HepG2 (cell line): Measurements from ENCODE around the gene CFAP69. TPM values are rescaled to one million over a fixed set of nuclear protein-coding genes. Genes with fewer than 3 reads are reported as not detected.

Source experiments
- HNRNPL ChIP-seq: fragments of 200-400 bp; formaldehyde crosslinking; IDR thresholded peaks from 2 replicates; pipeline ENCODE4 v1.6.1; 2017; ENCODE audit warnings: mild to moderate bottlenecking, low read depth, low read length
- KMT2A ChIP-seq: sonication (generic); formaldehyde crosslinking; IDR thresholded peaks from 2 replicates; pipeline ENCODE4 v1.4.0; 2020; ENCODE audit warnings: missing genetic modification reagents
- NR2F2 ChIP-seq: IDR thresholded peaks from 2 replicates; pipeline ENCODE4 v1.6.1; 2012; ENCODE audit warnings: low read depth, inconsistent platforms, borderline replicate concordance
- REPIN1 ChIP-seq: sonication (generic); formaldehyde crosslinking; IDR thresholded peaks from 2 replicates; pipeline ENCODE4 v1.8.0; 2022; ENCODE audit warnings: missing genetic modification reagents, low read depth, mild to moderate bottlenecking, borderline replicate concordance
- RFXANK ChIP-seq: IDR thresholded peaks from 2 replicates; pipeline ENCODE4 v1.6.1; 2016
- TARDBP ChIP-seq: sonication (generic); formaldehyde crosslinking; IDR thresholded peaks from 2 replicates; pipeline ENCODE4 v1.8.0; 2022; ENCODE audit warnings: mild to moderate bottlenecking, missing genetic modification reagents
- ZBTB3 ChIP-seq: sonication (generic); formaldehyde crosslinking; IDR thresholded peaks from 2 replicates; pipeline ENCODE4 v1.4.0; 2020; ENCODE audit warnings: low read depth, mild to moderate bottlenecking, moderate library complexity, missing genetic modification reagents, borderline replicate concordance
- ZFP62 ChIP-seq: sonication (generic); formaldehyde crosslinking; IDR thresholded peaks from 2 replicates; pipeline ENCODE4 v1.4.0; 2020; ENCODE audit warnings: missing genetic modification reagents
- ZNF17 ChIP-seq: sonication (generic); formaldehyde crosslinking; IDR thresholded peaks from 2 replicates; pipeline ENCODE4 v1.5.0; 2020; ENCODE audit warnings: mild to moderate bottlenecking, missing genetic modification reagents
- ZNF225 ChIP-seq: sonication (generic); formaldehyde crosslinking; IDR thresholded peaks from 2 replicates; pipeline ENCODE4 v1.4.0; 2020; ENCODE audit warnings: mild to moderate bottlenecking, missing genetic modification reagents
- ZNF232 ChIP-seq: sonication (generic); formaldehyde crosslinking; IDR thresholded peaks from 2 replicates; pipeline ENCODE4 v1.4.0; 2020; ENCODE audit warnings: missing genetic modification reagents, borderline replicate concordance
- ZNF44 ChIP-seq: sonication (generic); formaldehyde crosslinking; IDR thresholded peaks from 2 replicates; pipeline ENCODE4 v1.5.1; 2020; ENCODE audit warnings: mild to moderate bottlenecking, missing genetic modification reagents
- ZNF501 ChIP-seq: sonication (generic); formaldehyde crosslinking; IDR thresholded peaks from 2 replicates; pipeline ENCODE4 v1.5.1; 2020; ENCODE audit warnings: mild to moderate bottlenecking, moderate library complexity, missing genetic modification reagents
- ZNF558 ChIP-seq: sonication (generic); formaldehyde crosslinking; IDR thresholded peaks from 2 replicates; pipeline ENCODE4 v1.9.0; 2022; ENCODE audit warnings: mild to moderate bottlenecking, missing genetic modification reagents, borderline replicate concordance
- ZNF782 ChIP-seq: sonication (generic); formaldehyde crosslinking; IDR thresholded peaks from 2 replicates; pipeline ENCODE4 v1.4.0; 2020; ENCODE audit warnings: missing genetic modification reagents, mild to moderate bottlenecking, borderline replicate concordance
- polyA plus RNA-seq, 8 experiments: library from polyadenylated mRNA; depleted of rRNA in 3 of 8; stranded (reverse) in 7 of 8; unstranded in 1 of 8; fragments of >200 nt; fragmentation: Illumina TruSeq in 4 of 8; extraction: Trizol in 4 of 8; gene quantifications; 2 replicates each; pipeline versions ENCODE4 v1.2.1 to v1.2.3, GENCODE V29; 2011 to 2016; ENCODE audit warnings: low read depth in 4 of 8, missing spikeins in 1 of 8, mixed read lengths in 1 of 8; ENCODE audit not compliant: insufficient read depth in 1 of 8
- total RNA-seq, 5 experiments: library from RNA; depleted of rRNA; stranded (reverse); fragments of >200 nt; fragmentation: Illumina TruSeq; extraction: Trizol; gene quantifications; 2 replicates each; pipeline ENCODE4 v1.2.3, GENCODE V29; 2016; ENCODE audit warnings: low read depth in 1 of 5
- TF ChIP-seq, protein P1 (sequence below): sonication (generic); formaldehyde crosslinking; IDR thresholded peaks from 2 replicates; pipeline ENCODE4 v1.5.0; 2020; ENCODE audit warnings: mild to moderate bottlenecking, missing genetic modification reagents, borderline replicate concordance
- TF ChIP-seq, protein P2 (sequence below), 2 experiments: sonication (generic) in 1 of 2; formaldehyde crosslinking in 1 of 2; IDR thresholded peaks; 2 replicates each; pipeline versions ENCODE4 v1.4.0 to v1.6.1; 2016 to 2020; ENCODE audit warnings: borderline replicate concordance in 1 of 2, low read depth in 1 of 2, mild to moderate bottlenecking in 1 of 2, missing genetic modification reagents in 1 of 2

CFAP69 gene
- total and polyA plus RNA-seq, 2 of the 13 experiments (the other 11 are each of a cell fraction or from before 2014, with no cell fraction given), result 2.2 to 4.0 TPM

DNA sequence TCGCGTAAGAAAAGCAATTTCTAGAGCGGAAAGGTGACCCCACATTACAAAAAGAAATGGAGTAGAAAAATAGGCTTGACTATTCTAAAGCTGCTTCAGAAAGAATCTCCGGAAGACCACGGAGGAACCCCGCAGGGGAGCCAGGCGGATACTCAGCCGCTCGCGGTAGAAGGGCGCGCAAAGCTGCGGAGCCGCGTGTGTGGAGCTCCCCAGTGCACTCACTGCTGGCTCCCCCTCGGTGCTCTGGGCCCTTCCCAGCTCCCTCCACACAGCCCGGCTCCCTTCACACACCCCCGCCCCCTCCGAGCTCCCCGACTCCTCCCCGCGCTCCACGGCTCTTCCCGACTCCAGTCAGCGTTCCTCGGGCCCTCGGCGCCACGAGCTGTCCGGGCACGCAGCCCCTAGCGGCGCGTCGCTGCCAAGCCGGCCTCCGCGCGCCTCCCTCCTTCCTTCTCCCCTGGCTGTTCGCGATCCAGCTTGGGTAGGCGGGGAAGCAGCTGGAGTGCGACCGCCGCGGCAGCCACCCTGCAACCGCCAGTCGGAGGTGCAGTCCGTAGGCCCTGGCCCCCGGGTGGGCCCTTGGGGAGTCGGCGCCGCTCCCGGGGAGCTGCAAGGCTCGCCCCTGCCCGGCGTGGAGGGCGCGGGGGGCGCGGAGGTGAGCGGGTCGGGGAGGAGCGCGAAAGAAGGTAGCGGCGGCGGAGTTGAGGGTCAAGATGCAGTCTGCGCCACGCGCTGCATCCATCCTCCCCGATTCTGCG, 33.4 kb upstream of the CFAP69 start, which contains the start of gene STEAP2 (continued):
- TF ChIP-seq, protein P1, sequence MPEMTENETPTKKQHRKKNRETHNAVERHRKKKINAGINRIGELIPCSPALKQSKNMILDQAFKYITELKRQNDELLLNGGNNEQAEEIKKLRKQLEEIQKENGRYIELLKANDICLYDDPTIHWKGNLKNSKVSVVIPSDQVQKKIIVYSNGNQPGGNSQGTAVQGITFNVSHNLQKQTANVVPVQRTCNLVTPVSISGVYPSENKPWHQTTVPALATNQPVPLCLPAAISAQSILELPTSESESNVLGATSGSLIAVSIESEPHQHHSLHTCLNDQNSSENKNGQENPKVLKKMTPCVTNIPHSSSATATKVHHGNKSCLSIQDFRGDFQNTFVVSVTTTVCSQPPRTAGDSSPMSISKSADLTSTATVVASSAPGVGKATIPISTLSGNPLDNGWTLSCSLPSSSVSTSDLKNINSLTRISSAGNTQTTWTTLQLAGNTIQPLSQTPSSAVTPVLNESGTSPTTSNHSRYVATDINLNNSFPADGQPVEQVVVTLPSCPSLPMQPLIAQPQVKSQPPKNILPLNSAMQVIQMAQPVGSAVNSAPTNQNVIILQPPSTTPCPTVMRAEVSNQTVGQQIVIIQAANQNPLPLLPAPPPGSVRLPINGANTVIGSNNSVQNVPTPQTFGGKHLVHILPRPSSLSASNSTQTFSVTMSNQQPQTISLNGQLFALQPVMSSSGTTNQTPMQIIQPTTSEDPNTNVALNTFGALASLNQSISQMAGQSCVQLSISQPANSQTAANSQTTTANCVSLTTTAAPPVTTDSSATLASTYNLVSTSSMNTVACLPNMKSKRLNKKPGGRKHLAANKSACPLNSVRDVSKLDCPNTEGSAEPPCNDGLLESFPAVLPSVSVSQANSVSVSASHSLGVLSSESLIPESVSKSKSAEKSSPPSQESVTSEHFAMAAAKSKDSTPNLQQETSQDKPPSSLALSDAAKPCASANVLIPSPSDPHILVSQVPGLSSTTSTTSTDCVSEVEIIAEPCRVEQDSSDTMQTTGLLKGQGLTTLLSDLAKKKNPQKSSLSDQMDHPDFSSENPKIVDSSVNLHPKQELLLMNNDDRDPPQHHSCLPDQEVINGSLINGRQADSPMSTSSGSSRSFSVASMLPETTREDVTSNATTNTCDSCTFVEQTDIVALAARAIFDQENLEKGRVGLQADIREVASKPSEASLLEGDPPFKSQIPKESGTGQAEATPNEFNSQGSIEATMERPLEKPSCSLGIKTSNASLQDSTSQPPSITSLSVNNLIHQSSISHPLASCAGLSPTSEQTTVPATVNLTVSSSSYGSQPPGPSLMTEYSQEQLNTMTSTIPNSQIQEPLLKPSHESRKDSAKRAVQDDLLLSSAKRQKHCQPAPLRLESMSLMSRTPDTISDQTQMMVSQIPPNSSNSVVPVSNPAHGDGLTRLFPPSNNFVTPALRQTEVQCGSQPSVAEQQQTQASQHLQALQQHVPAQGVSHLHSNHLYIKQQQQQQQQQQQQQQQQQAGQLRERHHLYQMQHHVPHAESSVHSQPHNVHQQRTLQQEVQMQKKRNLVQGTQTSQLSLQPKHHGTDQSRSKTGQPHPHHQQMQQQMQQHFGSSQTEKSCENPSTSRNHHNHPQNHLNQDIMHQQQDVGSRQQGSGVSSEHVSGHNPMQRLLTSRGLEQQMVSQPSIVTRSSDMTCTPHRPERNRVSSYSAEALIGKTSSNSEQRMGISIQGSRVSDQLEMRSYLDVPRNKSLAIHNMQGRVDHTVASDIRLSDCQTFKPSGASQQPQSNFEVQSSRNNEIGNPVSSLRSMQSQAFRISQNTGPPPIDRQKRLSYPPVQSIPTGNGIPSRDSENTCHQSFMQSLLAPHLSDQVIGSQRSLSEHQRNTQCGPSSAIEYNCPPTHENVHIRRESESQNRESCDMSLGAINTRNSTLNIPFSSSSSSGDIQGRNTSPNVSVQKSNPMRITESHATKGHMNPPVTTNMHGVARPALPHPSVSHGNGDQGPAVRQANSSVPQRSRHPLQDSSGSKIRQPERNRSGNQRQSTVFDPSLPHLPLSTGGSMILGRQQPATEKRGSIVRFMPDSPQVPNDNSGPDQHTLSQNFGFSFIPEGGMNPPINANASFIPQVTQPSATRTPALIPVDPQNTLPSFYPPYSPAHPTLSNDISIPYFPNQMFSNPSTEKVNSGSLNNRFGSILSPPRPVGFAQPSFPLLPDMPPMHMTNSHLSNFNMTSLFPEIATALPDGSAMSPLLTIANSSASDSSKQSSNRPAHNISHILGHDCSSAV (CRISPR knock-in tag), result 0 out of 2 replicates have a peak, but pooled peaks have one; percentile 23
- TF ChIP-seq ZNF225 (CRISPR knock-in tag) (peak; percentile 95), HNRNPL (0 out of 2 replicates have a peak, but pooled peaks have one; percentile 35), REPIN1 (peak; percentile 85), ZNF501 (CRISPR knock-in tag) (peak; percentile 90), NR2F2 (no peak), ZBTB3 (CRISPR knock-in tag) (no peak), ZNF17 (no peak), ZNF232 (CRISPR knock-in tag) (peak; percentile 40; the same call in 1 of the 2 replicates), ZFP62 (CRISPR knock-in tag) (no peak), ZNF558 (CRISPR knock-in tag) (peak; percentile 82), RFXANK (no peak), ZNF782 (CRISPR knock-in tag) (peak; percentile 89; the same call in 1 of the 2 replicates), TARDBP (peak; percentile 89), KMT2A (peak; percentile 94), ZNF44 (CRISPR knock-in tag) (no peak)
- TF ChIP-seq, protein P2, sequence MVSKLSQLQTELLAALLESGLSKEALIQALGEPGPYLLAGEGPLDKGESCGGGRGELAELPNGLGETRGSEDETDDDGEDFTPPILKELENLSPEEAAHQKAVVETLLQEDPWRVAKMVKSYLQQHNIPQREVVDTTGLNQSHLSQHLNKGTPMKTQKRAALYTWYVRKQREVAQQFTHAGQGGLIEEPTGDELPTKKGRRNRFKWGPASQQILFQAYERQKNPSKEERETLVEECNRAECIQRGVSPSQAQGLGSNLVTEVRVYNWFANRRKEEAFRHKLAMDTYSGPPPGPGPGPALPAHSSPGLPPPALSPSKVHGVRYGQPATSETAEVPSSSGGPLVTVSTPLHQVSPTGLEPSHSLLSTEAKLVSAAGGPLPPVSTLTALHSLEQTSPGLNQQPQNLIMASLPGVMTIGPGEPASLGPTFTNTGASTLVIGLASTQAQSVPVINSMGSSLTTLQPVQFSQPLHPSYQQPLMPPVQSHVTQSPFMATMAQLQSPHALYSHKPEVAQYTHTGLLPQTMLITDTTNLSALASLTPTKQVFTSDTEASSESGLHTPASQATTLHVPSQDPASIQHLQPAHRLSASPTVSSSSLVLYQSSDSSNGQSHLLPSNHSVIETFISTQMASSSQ (IDR thresholded peaks at IDR 0.05; ENCODE audit: low read depth), result no peak
- TF ChIP-seq, protein P2 (CRISPR knock-in tag; IDR thresholded peaks at IDR 0.05; ENCODE audit: borderline replicate concordance), result peak; percentile 83; the same call in 1 of the 2 replicates
